KMS-11 (cell line): ENCODE data around the gene SCAPER.

Experiments
- H2AFZ ChIP-seq: fragments of 200-600 bp; sonication (generic); 2 replicates; pipeline ENCODE4 v1.6.1; 2016; ENCODE audit warnings: antibody characterized with exemption, mixed run types, low read depth
- H3K27ac ChIP-seq: fragments of 200-600 bp; sonication (generic); 2 replicates; pipeline ENCODE4 v1.6.1; 2016; ENCODE audit warnings: mild to moderate bottlenecking, mixed run types
- H3K27me3 ChIP-seq: fragments of 200-600 bp; sonication (generic); 2 replicates; pipeline ENCODE4 v1.6.1; 2017; ENCODE audit warnings: mild to moderate bottlenecking, low read depth, mixed run types, moderate library complexity; ENCODE audit not compliant: insufficient read depth
- H3K36me3 ChIP-seq: fragments of 200-600 bp; sonication (generic); 2 replicates; pipeline ENCODE4 v1.6.1; 2017; ENCODE audit warnings: mild to moderate bottlenecking, mixed run types; ENCODE audit not compliant: insufficient read depth
- H3K4me1 ChIP-seq: fragments of 200-600 bp; sonication (generic); 2 replicates; pipeline ENCODE4 v1.6.1; 2016; ENCODE audit warnings: mild to moderate bottlenecking, low read depth, mixed run types; ENCODE audit not compliant: poor library complexity, severe bottlenecking
- H3K4me2 ChIP-seq: fragments of 200-600 bp; sonication (generic); 2 replicates; pipeline ENCODE4 v1.7.0; 2016; ENCODE audit warnings: mild to moderate bottlenecking, mixed run types
- H3K4me3 ChIP-seq: fragments of 200-600 bp; sonication (generic); IDR thresholded peaks from 2 replicates; pipeline ENCODE4 v1.6.1; 2017; ENCODE audit warnings: low read depth, low read length, mixed read lengths; ENCODE audit not compliant: insufficient read depth
- H3K79me2 ChIP-seq: fragments of 200-600 bp; sonication (generic); 2 replicates; pipeline ENCODE4 v1.6.1; 2016; ENCODE audit warnings: low read depth, mixed run types; ENCODE audit not compliant: insufficient read depth
- H3K9ac ChIP-seq: fragments of 200-600 bp; sonication (generic); 2 replicates; pipeline ENCODE4 v1.6.1; 2016; ENCODE audit warnings: mild to moderate bottlenecking, mixed run types
- H4K20me1 ChIP-seq: fragments of 200-600 bp; sonication (generic); 2 replicates; pipeline ENCODE4 v1.6.1; 2016; ENCODE audit warnings: mild to moderate bottlenecking, mixed run types; ENCODE audit not compliant: insufficient read depth
- CTCF ChIP-seq: fragments of 200-600 bp; sonication (generic); conservative IDR thresholded peaks from 2 replicates; pipeline ENCODE4 v1.6.1; 2017; ENCODE audit warnings: low read depth, mild to moderate bottlenecking, antibody characterized with exemption, low read length, moderate library complexity, mixed read lengths

The SCAPER gene

DNA sequence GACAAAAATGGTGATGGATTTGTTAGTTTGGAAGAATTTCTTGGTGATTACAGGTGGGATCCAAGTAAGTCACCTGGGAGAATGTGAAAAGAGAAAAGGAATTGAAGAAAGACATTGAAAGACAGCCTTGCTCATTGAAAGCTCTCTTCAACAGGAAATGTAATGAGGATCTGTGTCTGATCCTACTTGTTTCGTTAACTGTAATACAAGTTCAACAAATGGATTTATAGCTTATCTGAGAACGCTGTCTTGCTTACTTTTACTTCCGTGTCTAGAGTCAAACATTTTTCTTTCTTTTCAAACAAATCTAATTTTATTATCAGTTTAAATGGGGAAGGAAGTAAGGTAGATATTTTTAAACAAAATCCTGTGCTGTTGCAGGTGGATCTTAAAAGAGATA lies 42.3 kb upstream of the SCAPER start:
- peaks cover 16% of the 10 kb centered on the region for H3K4me1 ChIP-seq
- no peaks in the 10 kb centered on the region for H4K20me1 ChIP-seq
- H3K4me3 ChIP-seq = no peak overlapping the region
- H3K4me2 ChIP-seq = no peak overlapping the region
- no peak for TF ChIP-seq CTCF
- no peaks in the 10 kb centered on the region for H3K79me2 ChIP-seq
- H2AFZ ChIP-seq = no peak overlapping the region
- H3K9ac ChIP-seq = no peak overlapping the region
- no peak overlapping the region for H3K27ac ChIP-seq
- no peaks in the 10 kb centered on the region for H3K36me3 ChIP-seq
- H3K27me3 ChIP-seq = no peaks in the 10 kb centered on the region

DNA sequence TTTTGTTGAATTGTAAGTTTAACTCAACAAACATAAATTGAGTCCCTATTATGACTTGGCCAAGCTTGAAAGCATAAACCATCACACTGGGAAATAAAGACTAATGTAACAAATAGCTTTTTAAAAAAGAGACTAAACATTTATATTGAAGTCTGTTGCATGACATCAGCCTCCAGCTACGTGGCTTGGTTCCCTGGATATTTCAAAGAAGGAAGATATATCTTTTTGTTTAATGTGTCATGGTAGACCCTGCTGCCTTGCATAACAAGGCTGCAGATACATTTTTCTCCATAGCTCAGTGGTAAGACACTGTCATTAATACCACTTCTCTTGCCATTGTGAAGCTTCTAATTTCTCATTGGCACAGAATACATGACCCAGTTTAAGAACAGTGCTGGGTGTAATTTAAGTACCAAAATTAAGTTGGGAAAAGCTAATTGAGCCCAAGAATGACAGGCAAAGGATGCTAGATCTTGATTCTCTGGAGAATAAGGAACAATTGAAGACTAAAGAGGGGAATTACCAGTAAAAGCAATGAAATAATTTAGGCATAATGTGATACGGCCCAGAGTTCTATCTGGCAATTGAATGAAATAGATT lies 40.5 kb upstream of the SCAPER start:
- Histone ChIP-seq H2AFZ (no peak overlapping the region), H3K27me3 (no peaks in the 10 kb centered on the region), H3K4me1 (no peaks in the 10 kb centered on the region), H3K27ac (no peak overlapping the region), H3K4me2 (no peak overlapping the region), H3K36me3 (no peaks in the 10 kb centered on the region), H3K79me2 (no peaks in the 10 kb centered on the region), H4K20me1 (no peaks in the 10 kb centered on the region), H3K9ac (no peak overlapping the region), H3K4me3 (no peak overlapping the region)
- no peak for TF ChIP-seq CTCF

DNA sequence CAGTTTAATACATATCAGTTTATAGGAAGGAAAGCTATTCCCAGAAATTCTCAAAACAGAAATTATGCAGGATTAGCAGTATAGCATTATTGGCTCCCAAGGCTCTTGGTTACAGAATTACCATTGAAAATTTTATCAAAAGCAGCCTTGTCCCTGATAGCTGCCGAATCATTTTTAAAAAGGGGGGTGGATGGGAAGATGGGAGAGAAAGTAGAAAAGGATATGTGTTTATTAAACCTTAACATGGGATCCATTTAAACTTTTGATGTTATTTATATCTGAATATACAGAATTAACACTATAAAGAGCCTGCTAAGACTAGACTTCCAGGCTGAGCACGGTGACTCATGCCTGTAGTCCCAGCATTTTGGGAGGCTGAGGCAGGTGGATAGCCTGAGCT lies 37.2 kb upstream of the SCAPER start:
- Histone ChIP-seq H3K4me1 (no peaks in the 10 kb centered on the region), H3K36me3 (no peaks in the 10 kb centered on the region), H3K27me3 (no peaks in the 10 kb centered on the region), H3K27ac (no peak overlapping the region), H4K20me1 (no peaks in the 10 kb centered on the region), H3K79me2 (no peaks in the 10 kb centered on the region), H3K4me3 (no peak overlapping the region), H2AFZ (no peak overlapping the region), H3K4me2 (no peak overlapping the region), H3K9ac (no peak overlapping the region)
- no peak for TF ChIP-seq CTCF

- Histone ChIP-seq H3K9ac (no peak overlapping the region), H3K4me2 (no peak overlapping the region), H3K27ac (no peak overlapping the region), H3K4me3 (no peak overlapping the region), H3K79me2 (no peaks in the 10 kb centered on the region), H4K20me1 (no peaks in the 10 kb centered on the region), H2AFZ (no peak overlapping the region), H3K27me3 (no peaks in the 10 kb centered on the region), H3K36me3 (no peaks in the 10 kb centered on the region), H3K4me1 (no peaks in the 10 kb centered on the region)
- no peak for TF ChIP-seq CTCF
Observed at GRCh38 chr15:76941636-76942035, 36.5 kb upstream of the SCAPER start.
